Uterus (tissue), 4 donors: Measurements from ENCODE around the gene TBL1X. TPM values are rescaled to one million over a fixed set of nuclear protein-coding genes. Genes with fewer than 3 reads are reported as not detected.

Experiments used
- DNase-seq, 2 donors: peaks; one replicate each; pipeline ENCODE4 v3.0.0-alpha.2; 2019 to 2020
- H3K27ac ChIP-seq, 2 donors: fragments of 200-600 bp; sonication (generic); 1 replicate in 1 of 2; 2 replicates in 1 of 2; pipeline ENCODE4 v1.5.1; 2016 to 2018
- H3K27me3 ChIP-seq, 2 donors: fragments of 200-600 bp; sonication (generic); one replicate each; pipeline ENCODE4 v1.5.1; 2018 to 2019; ENCODE audit warnings: control low read depth in 1 of 2
- H3K36me3 ChIP-seq, 2 donors: fragments of 200-600 bp; sonication (generic); one replicate each; pipeline ENCODE4 v1.5.1; 2019; ENCODE audit warnings: control low read depth in 1 of 2
- H3K4me1 ChIP-seq, 2 donors: fragments of 200-600 bp; sonication (generic); one replicate each; pipeline ENCODE4 v1.5.1; 2018 to 2019; ENCODE audit warnings: control low read depth in 1 of 2
- H3K4me3 ChIP-seq, 2 donors: fragments of 200-600 bp; sonication (generic); 1 replicate in 1 of 2; 2 replicates in 1 of 2; pipeline ENCODE4 v1.5.1; 2018 to 2019; ENCODE audit warnings: mild to moderate bottlenecking in 1 of 2
- H3K9me3 ChIP-seq, 2 donors: fragments of 200-600 bp; sonication (generic); one replicate each; pipeline ENCODE4 v1.5.1; 2019; ENCODE audit warnings: control low read depth in 1 of 2
- CTCF ChIP-seq, 4 experiments: fragments of 200-600 bp in 2 of 4; fragments of 450-650 bp in 2 of 4; sonication (generic) in 2 of 4; IDR thresholded peaks; one replicate each; pipeline ENCODE4 v1.5.1; 2016 to 2019; ENCODE audit warnings: antibody characterized with exemption in 4 of 4, mild to moderate bottlenecking in 2 of 4, moderate library complexity in 1 of 4
- POLR2A ChIP-seq, 2 donors: fragments of 450-650 bp; IDR thresholded peaks; one replicate each; pipeline ENCODE4 v1.6.1; 2016; ENCODE audit warnings: antibody characterized with exemption in 2 of 2, mild to moderate bottlenecking in 1 of 2, moderate library complexity in 1 of 2
- intact Hi-C: fragments of 100-400 bp; cut with DNase I; formaldehyde crosslinking; loops from one replicate; pipeline ENCODE4 v1.15.1; 2023; ENCODE audit warnings: low total_unique reads
- total RNA-seq, 4 donors: library from RNA; depleted of rRNA in 3 of 4; stranded (reverse); fragments of >200 nt in 3 of 4; gene quantifications; one replicate each; pipeline versions ENCODE4 v1.1.0 to v1.2.4, GENCODE V29; 2014 to 2023
- donor health status: DM: yes; HTN: yes; CAD: no.

The TBL1X gene
- total RNA-seq, 4 donors from 2014 or later = 15.4 to 121 (median 47.7) TPM

- Histone ChIP-seq H3K4me1 (no peaks in the 10 kb centered on the region), H3K36me3 (no peaks in the 10 kb centered on the region), H3K27me3 (no peaks in the 10 kb centered on the region), H3K27ac (no peak overlapping the region), H3K4me3 (no peak overlapping the region), H3K9me3 (no peaks in the 10 kb centered on the region)
- TF ChIP-seq POLR2A (IDR thresholded peaks at IDR 0.05) = no peak
- no peak for TF ChIP-seq CTCF (IDR thresholded peaks at IDR 0.05)
- no peak for DNase-seq
- intact Hi-C loops = no loop called here
These were observed 197.3 kb downstream of the TBL1X start for GRCh38 chrX:9662148-9662547.

GRCh38 chrX:9663216-9663615 is 198.4 kb downstream of the TBL1X start:
- Histone ChIP-seq H3K36me3 (no peaks in the 10 kb centered on the region), H3K27ac (no peak overlapping the region), H3K4me1 (no peaks in the 10 kb centered on the region), H3K9me3 (no peaks in the 10 kb centered on the region), H3K4me3 (no peak overlapping the region), H3K27me3 (no peaks in the 10 kb centered on the region)
- TF ChIP-seq CTCF (IDR thresholded peaks at IDR 0.05) (no peak), POLR2A (IDR thresholded peaks at IDR 0.05) (no peak)
- intact Hi-C loops = no loop called here
- no peak for DNase-seq

GRCh38 chrX:9664224-9664623 is 199.4 kb downstream of the TBL1X start:
- no peaks in the 10 kb centered on the region for H3K27me3 ChIP-seq
- H3K36me3 ChIP-seq = no peaks in the 10 kb centered on the region
- intact Hi-C loops = no loop called here
- TF ChIP-seq POLR2A (IDR thresholded peaks at IDR 0.05) = no peak
- no peak for TF ChIP-seq CTCF (IDR thresholded peaks at IDR 0.05)
- no peaks in the 10 kb centered on the region for H3K4me1 ChIP-seq
- H3K9me3 ChIP-seq = no peaks in the 10 kb centered on the region
- H3K27ac ChIP-seq = no peak overlapping the region
- no peak overlapping the region for H3K4me3 ChIP-seq
- DNase-seq = no peak

GRCh38 chrX:9665113-9665512 is 200.3 kb downstream of the TBL1X start:
- no peaks in the 10 kb centered on the region for H3K27me3 ChIP-seq
- intact Hi-C loops = no loop called here
- TF ChIP-seq CTCF (IDR thresholded peaks at IDR 0.05) = no peak

GRCh38 chrX:9668537-9668936 is 203.7 kb downstream of the TBL1X start:
- DNase-seq = no peak
- intact Hi-C loops = no loop called here
- Histone ChIP-seq H3K4me1 (no peaks in the 10 kb centered on the region), H3K4me3 (no peak overlapping the region), H3K9me3 (no peaks in the 10 kb centered on the region), H3K27me3 (no peaks in the 10 kb centered on the region), H3K36me3 (no peaks in the 10 kb centered on the region), H3K27ac (no peak overlapping the region)
- TF ChIP-seq CTCF (IDR thresholded peaks at IDR 0.05) (no peak), POLR2A (IDR thresholded peaks at IDR 0.05) (no peak)

More at GRCh38 chrX:9665113-9665512, 200.3 kb downstream of the TBL1X start:
- Histone ChIP-seq H3K36me3 (no peaks in the 10 kb centered on the region), H3K4me3 (no peak overlapping the region), H3K4me1 (no peaks in the 10 kb centered on the region), H3K9me3 (no peaks in the 10 kb centered on the region), H3K27ac (no peak overlapping the region)
- DNase-seq = no peak
